Activated CD4-positive, alpha-beta T cell treated with anti-CD3 and anti-CD28 coated beads, Interleukin-2, amount 50 U/mL, for 24 hours (primary cell): ENCODE results near the gene UBE2S.
"Not testable (repeated sequence)": the region's sequence is repeated elsewhere in the genome, so short reads cannot be mapped to it uniquely, and the experiment has no call there.

Experiments
- DNase-seq, 2 donors: peaks; one replicate each; pipeline ENCODE4 v3.0.0-alpha.2; 2020; ENCODE audit warnings: low read depth in 1 of 2, low spot score in 1 of 2

The UBE2S gene

GRCh38 chr19:55440411-55441105 lies 33.0 kb upstream of the UBE2S start:
- DNase-seq: no peak

GRCh38 chr19:55439052-55439451 lies 31.5 kb upstream of the UBE2S start:
- DNase-seq: no peak

- no peak for DNase-seq
Observed at GRCh38 chr19:55437410-55437809, 29.8 kb upstream of the UBE2S start.

- no peak for DNase-seq
Observed at GRCh38 chr19:55436847-55437246, 29.3 kb upstream of the UBE2S start.

- DNase-seq: no peak
Observed at GRCh38 chr19:55435020-55435419, 27.4 kb upstream of the UBE2S start.

- DNase-seq: no peak
Observed at GRCh38 chr19:55434356-55434919, 26.9 kb upstream of the UBE2S start.

GRCh38 chr19:55433292-55433691 lies 25.7 kb upstream of the UBE2S start:
- no peak for DNase-seq

GRCh38 chr19:55432241-55432959 lies 24.8 kb upstream of the UBE2S start:
- no peak for DNase-seq

GRCh38 chr19:55431183-55431582 lies 23.6 kb upstream of the UBE2S start:
- DNase-seq: no peak

- DNase-seq: no peak
Observed at GRCh38 chr19:55426042-55426441, 18.5 kb upstream of the UBE2S start.

GRCh38 chr19:55424518-55424917 lies 16.9 kb upstream of the UBE2S start:
- DNase-seq: no peak

GRCh38 chr19:55423225-55424005 lies 15.8 kb upstream of the UBE2S start:
- DNase-seq: no peak

- DNase-seq: not testable (repeated sequence)
Observed at GRCh38 chr19:55421281-55421680, 13.7 kb upstream of the UBE2S start.

GRCh38 chr19:55419624-55420236 lies 12.1 kb upstream of the UBE2S start:
- DNase-seq: no peak

GRCh38 chr19:55419103-55419502 lies 11.5 kb upstream of the UBE2S start:
- no peak for DNase-seq

GRCh38 chr19:55418185-55418584 lies 10.6 kb upstream of the UBE2S start:
- peak in 1 of 2 donors; percentile 48 for DNase-seq

- no peak for DNase-seq
Observed at GRCh38 chr19:55410168-55410567, 2.6 kb upstream of the UBE2S start.

GRCh38 chr19:55409179-55409578 lies 1.6 kb upstream of the UBE2S start:
- not testable (repeated sequence) for DNase-seq

GRCh38 chr19:55408533-55408872 lies 915 bp upstream of the UBE2S start:
- no peak for DNase-seq

- DNase-seq: peak; percentile 93 to 96
Observed at GRCh38 chr19:55407800-55408532, 378 bp upstream of the UBE2S start.
